Osteoblast (primary cell): ENCODE results near the gene GATA5. TPM values are rescaled to one million over a fixed set of nuclear protein-coding genes. Genes with fewer than 3 reads are reported as not detected.

Experiments
- DNase-seq: peaks from one replicate; pipeline ENCODE4 v3.0.0; 2011; ENCODE audit warnings: low spot score, mixed read lengths; ENCODE audit not compliant: insufficient read length; ENCODE audit errors: missing footprints
- H2AFZ ChIP-seq: 2 replicates; pipeline ENCODE4 v1.6.0; 2011; ENCODE audit warnings: mild to moderate bottlenecking, low read length
- H3K27ac ChIP-seq: 2 replicates; pipeline ENCODE4 v1.5.1; 2011; ENCODE audit warnings: mild to moderate bottlenecking, low read depth, low read length, moderate library complexity
- H3K27me3 ChIP-seq: 2 replicates; pipeline ENCODE4 v1.6.0; 2012; ENCODE audit warnings: mild to moderate bottlenecking, control low read depth, inconsistent platforms, low read length, moderate library complexity; ENCODE audit not compliant: insufficient read depth
- H3K36me3 ChIP-seq: 2 replicates; pipeline ENCODE4 v1.5.1; 2011; ENCODE audit warnings: mild to moderate bottlenecking, low read length, control low read depth, moderate library complexity; ENCODE audit not compliant: insufficient read depth
- H3K4me1 ChIP-seq: 2 replicates; pipeline ENCODE4 v1.5.1; 2011; ENCODE audit warnings: mild to moderate bottlenecking, low read length, control low read depth, moderate library complexity; ENCODE audit not compliant: insufficient read depth
- H3K4me2 ChIP-seq: 2 replicates; pipeline ENCODE4 v1.6.0; 2011; ENCODE audit warnings: mild to moderate bottlenecking, low read length; ENCODE audit not compliant: insufficient read depth
- H3K4me3 ChIP-seq: fragments of 200-600 bp; sonication (generic); 3 replicates; pipeline ENCODE4 v1.5.1; 2012; ENCODE audit warnings: mild to moderate bottlenecking, low read length, inconsistent platforms; ENCODE audit not compliant: insufficient read depth
- H3K79me2 ChIP-seq: 2 replicates; pipeline ENCODE4 v1.6.0; 2012; ENCODE audit warnings: mild to moderate bottlenecking, low read length, control low read depth, inconsistent platforms; ENCODE audit not compliant: insufficient read depth
- H3K9me3 ChIP-seq: 2 replicates; pipeline ENCODE4 v1.5.1; 2011; ENCODE audit warnings: low read depth, low read length, control low read depth
- H4K20me1 ChIP-seq: 2 replicates; pipeline ENCODE4 v1.6.0; 2012; ENCODE audit warnings: mild to moderate bottlenecking, low read length, control low read depth; ENCODE audit not compliant: insufficient read depth
- CTCF ChIP-seq: IDR thresholded peaks from 2 replicates; pipeline ENCODE4 v1.5.1; 2011; ENCODE audit warnings: mild to moderate bottlenecking, low read depth, low read length, moderate library complexity; ENCODE audit errors: extremely low read depth
- total RNA-seq: library from RNA; depleted of rRNA; stranded (reverse); fragments of >200 nt; gene quantifications from 2 replicates; pipeline ENCODE4 v1.2.3, GENCODE V29; 2012

GATA5 gene
- total RNA-seq, 1 donor, result not detected

GRCh38 chr20:62473717-62474603 is 1.8 kb downstream of the GATA5 start:
- Histone ChIP-seq H3K27me3 (peaks cover 60% of the 10 kb centered on the region), H3K36me3 (no peaks in the 10 kb centered on the region), H3K4me1 (no peaks in the 10 kb centered on the region), H3K4me3 (no peak overlapping the region), H3K27ac (no peak overlapping the region), H3K4me2 (no peak overlapping the region), H3K9me3 (no peaks in the 10 kb centered on the region), H2AFZ (no peak overlapping the region), H4K20me1 (no peaks in the 10 kb centered on the region), H3K79me2 (no peaks in the 10 kb centered on the region)
- no peak for TF ChIP-seq CTCF
- peak; percentile 83 for DNase-seq

GRCh38 chr20:62472941-62473585 is 2.7 kb downstream of the GATA5 start:
- Histone ChIP-seq H3K9me3 (no peaks in the 10 kb centered on the region), H3K4me2 (no peak overlapping the region), H3K27me3 (peaks cover 54% of the 10 kb centered on the region), H3K79me2 (no peaks in the 10 kb centered on the region), H3K4me1 (no peaks in the 10 kb centered on the region), H3K36me3 (no peaks in the 10 kb centered on the region), H3K4me3 (no peak overlapping the region), H4K20me1 (no peaks in the 10 kb centered on the region), H2AFZ (no peak overlapping the region), H3K27ac (no peak overlapping the region)
- no peak for TF ChIP-seq CTCF
- DNase-seq, result no peak

GRCh38 chr20:62472138-62472940 is 3.5 kb downstream of the GATA5 start:
- H3K27me3 ChIP-seq, result peaks cover 47% of the 10 kb centered on the region
- H3K4me3 ChIP-seq, result no peak overlapping the region
- no peak overlapping the region for H3K4me2 ChIP-seq
- no peak overlapping the region for H2AFZ ChIP-seq
- TF ChIP-seq CTCF, result no peak
- H3K36me3 ChIP-seq, result no peaks in the 10 kb centered on the region
- peak; percentile 81 for DNase-seq
- no peaks in the 10 kb centered on the region for H3K9me3 ChIP-seq
- no peaks in the 10 kb centered on the region for H3K79me2 ChIP-seq
- H4K20me1 ChIP-seq, result no peaks in the 10 kb centered on the region
- no peaks in the 10 kb centered on the region for H3K4me1 ChIP-seq
- H3K27ac ChIP-seq, result no peak overlapping the region

GRCh38 chr20:62470459-62470858 is 5.3 kb downstream of the GATA5 start:
- Histone ChIP-seq H3K36me3 (no peaks in the 10 kb centered on the region), H3K27me3 (peaks cover 38% of the 10 kb centered on the region), H2AFZ (no peak overlapping the region), H3K79me2 (no peaks in the 10 kb centered on the region), H3K27ac (no peak overlapping the region), H4K20me1 (no peaks in the 10 kb centered on the region), H3K9me3 (no peaks in the 10 kb centered on the region), H3K4me1 (no peaks in the 10 kb centered on the region), H3K4me2 (no peak overlapping the region), H3K4me3 (no peak overlapping the region)
- TF ChIP-seq CTCF, result no peak
- no peak for DNase-seq
